ENCODE data around the gene ASPA.

The ASPA gene

DNA sequence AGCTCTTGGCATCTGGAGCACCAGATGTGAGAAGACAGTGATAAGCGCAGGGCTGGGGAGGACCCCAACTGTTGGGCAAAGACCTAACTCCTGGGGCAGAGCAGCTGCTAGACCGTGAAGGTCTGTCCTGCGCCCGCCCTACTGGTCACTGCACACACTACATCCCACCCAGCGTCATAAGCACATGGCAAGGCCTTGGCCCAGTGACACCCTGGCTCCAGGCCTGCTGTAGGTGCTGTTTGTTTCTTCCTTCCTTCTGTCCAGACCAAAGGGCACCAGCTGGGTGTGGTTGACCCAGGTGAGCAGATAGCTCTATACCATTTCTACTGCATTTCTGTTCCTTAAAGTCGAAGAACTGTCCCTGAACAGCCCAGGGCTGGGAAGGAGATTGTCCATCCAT lies 75.4 kb downstream of the ASPA start:
- TF ChIP-seq, protein P1, sequence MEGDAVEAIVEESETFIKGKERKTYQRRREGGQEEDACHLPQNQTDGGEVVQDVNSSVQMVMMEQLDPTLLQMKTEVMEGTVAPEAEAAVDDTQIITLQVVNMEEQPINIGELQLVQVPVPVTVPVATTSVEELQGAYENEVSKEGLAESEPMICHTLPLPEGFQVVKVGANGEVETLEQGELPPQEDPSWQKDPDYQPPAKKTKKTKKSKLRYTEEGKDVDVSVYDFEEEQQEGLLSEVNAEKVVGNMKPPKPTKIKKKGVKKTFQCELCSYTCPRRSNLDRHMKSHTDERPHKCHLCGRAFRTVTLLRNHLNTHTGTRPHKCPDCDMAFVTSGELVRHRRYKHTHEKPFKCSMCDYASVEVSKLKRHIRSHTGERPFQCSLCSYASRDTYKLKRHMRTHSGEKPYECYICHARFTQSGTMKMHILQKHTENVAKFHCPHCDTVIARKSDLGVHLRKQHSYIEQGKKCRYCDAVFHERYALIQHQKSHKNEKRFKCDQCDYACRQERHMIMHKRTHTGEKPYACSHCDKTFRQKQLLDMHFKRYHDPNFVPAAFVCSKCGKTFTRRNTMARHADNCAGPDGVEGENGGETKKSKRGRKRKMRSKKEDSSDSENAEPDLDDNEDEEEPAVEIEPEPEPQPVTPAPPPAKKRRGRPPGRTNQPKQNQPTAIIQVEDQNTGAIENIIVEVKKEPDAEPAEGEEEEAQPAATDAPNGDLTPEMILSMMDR (IDR thresholded peaks at IDR 0.05; ENCODE audit: poor library complexity, severe bottlenecking), result no peak
- Histone ChIP-seq H3K4me3 (ENCODE audit: severe bottlenecking) (no peak overlapping the region), H3K36me3 (ENCODE audit: low read depth) (no peaks in the 10 kb centered on the region), H3K27me3 (ENCODE audit: insufficient read depth, poor library complexity, severe bottlenecking) (no peaks in the 10 kb centered on the region), H3K27ac (ENCODE audit: poor library complexity, severe bottlenecking) (no peak overlapping the region), H3K9me3 (ENCODE audit: severe bottlenecking) (no peaks in the 10 kb centered on the region), H3K4me1 (ENCODE audit: insufficient read depth, poor library complexity, severe bottlenecking) (no peaks in the 10 kb centered on the region)
- DNase-seq (ENCODE audit: low spot score) (peak; percentile 41), ATAC-seq (ENCODE audit: low read depth) (no peak)

DNA sequence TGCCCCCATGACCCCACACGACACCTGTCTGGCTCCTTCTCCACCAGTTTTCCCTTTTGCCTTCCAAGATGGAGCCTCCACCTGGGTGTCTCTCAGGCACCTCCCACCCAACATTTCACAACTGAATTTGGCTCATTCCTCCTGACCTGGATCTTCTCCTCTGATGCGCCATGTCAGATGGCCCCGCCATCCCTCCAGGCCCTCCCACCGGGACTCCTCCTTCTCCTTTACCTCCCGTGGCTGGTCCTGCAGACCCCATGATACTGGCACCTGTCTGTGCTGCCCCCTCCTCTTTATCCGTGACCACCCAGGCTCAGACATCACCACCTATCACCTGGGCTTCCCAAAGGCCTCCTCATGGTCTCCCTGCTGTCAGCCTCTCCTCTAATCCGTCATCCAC lies 77.1 kb downstream of the ASPA start:
- H3K4me3 ChIP-seq (ENCODE audit: severe bottlenecking), result no peak overlapping the region
- no peak for DNase-seq (ENCODE audit: low spot score)
- TF ChIP-seq, protein P1 (IDR thresholded peaks at IDR 0.05; ENCODE audit: poor library complexity, severe bottlenecking), result no peak
- ATAC-seq (ENCODE audit: low read depth), result no peak
- no peaks in the 10 kb centered on the region for H3K36me3 ChIP-seq (ENCODE audit: low read depth)
- no peaks in the 10 kb centered on the region for H3K27me3 ChIP-seq (ENCODE audit: insufficient read depth, poor library complexity, severe bottlenecking)
- H3K27ac ChIP-seq (ENCODE audit: poor library complexity, severe bottlenecking), result no peak overlapping the region
- peaks cover 1% of the 10 kb centered on the region for H3K4me1 ChIP-seq (ENCODE audit: insufficient read depth, poor library complexity, severe bottlenecking)
- H3K9me3 ChIP-seq (ENCODE audit: severe bottlenecking), result no peaks in the 10 kb centered on the region

Data from RWPE2 (cell line).